K562 (cell line): ENCODE results near the gene ARMCX2. TPM values are rescaled to one million over a fixed set of nuclear protein-coding genes. Genes with fewer than 3 reads are reported as not detected.

Source experiments
- ATAC-seq: fragments of 200-7000 bp; cut with Tn5 transposase; 3 replicates; pipeline ENCODE4 v1.9.1; 2020; ENCODE audit warnings: moderate library complexity
- Bru-seq: library from RNA; stranded (reverse); fragments of 400-500 nt; gene quantifications from one replicate; lab custom pipeline; 2021; lab: Mats Ljungman, UMichigan
- BruChase-seq, 2 experiments: library from RNA; stranded (reverse); fragments of 400-500 nt; gene quantifications; one replicate each; lab custom pipeline; 2021; lab: Mats Ljungman, UMichigan
- BruUV-seq: library from RNA; stranded (reverse); fragments of 400-500 nt; replicated peaks from 2 replicates; lab custom pipeline; 2021; lab: Mats Ljungman, UMichigan
- CTCF ChIA-PET: fragments of 300-600 bp; formaldehyde crosslinking; extraction: SDS; loops from one replicate; lab custom pipeline; 2021; ENCODE audit warnings: low intra/inter-chr PET ratio; lab: Yijun Ruan, JAX
- POLR2A ChIA-PET: fragments of 300-600, 350-650 bp; sonication (Branson Sonifier 250); formaldehyde crosslinking; extraction: SDS; loops from one replicate; lab custom pipeline; 2021; ENCODE audit warnings: antibody characterized with exemption, inconsistent platforms; lab: Yijun Ruan, JAX
- DNase-seq, 4 experiments: peaks; one replicate each; pipeline versions ENCODE4 v3.0.0 to v3.0.0-alpha.2; 2011 to 2018; ENCODE audit warnings: low spot score in 3 of 4, mixed read lengths in 3 of 4; ENCODE audit errors: extremely low read depth in 1 of 4
- FAIRE-seq: peaks from 2 replicates; lab custom pipeline; 2011; peaks lifted over from hg19 to GRCh38; lab: Jason Lieb, UNC
- H2AFZ ChIP-seq: 2 replicates; pipeline ENCODE4 v1.6.0; 2011; ENCODE audit warnings: low read depth, low read length, control low read depth, inconsistent platforms
- H3K27ac ChIP-seq: fragments of 200-600 bp; 3 replicates; pipeline ENCODE4 v1.8.0; 2011; ENCODE audit warnings: low read depth, mild to moderate bottlenecking, control low read depth, inconsistent platforms, low read length, moderate library complexity, mixed read lengths; ENCODE audit errors: extremely low read depth
- H3K27me3 ChIP-seq, 2 experiments: fragments of 300-600 bp in 1 of 2; 2 replicates in 1 of 2; 3 replicates in 1 of 2; pipeline versions ENCODE4 v1.6.0 to v1.8.0; 2011; ENCODE audit warnings: inconsistent platforms in 2 of 2, low read length in 2 of 2, mild to moderate bottlenecking in 1 of 2, mixed read lengths in 1 of 2, moderate library complexity in 1 of 2; ENCODE audit not compliant: control insufficient read depth in 2 of 2, insufficient read depth in 2 of 2
- H3K36me3 ChIP-seq: fragments of 300-600 bp; 3 replicates; pipeline ENCODE4 v1.8.0; 2011; ENCODE audit warnings: mild to moderate bottlenecking, low read length, inconsistent platforms; ENCODE audit not compliant: control insufficient read depth, insufficient read depth
- H3K4me1 ChIP-seq, 2 experiments: fragments of 200-600 bp in 1 of 2; replicated peaks in 1 of 2; 2 replicates in 1 of 2; 3 replicates in 1 of 2; pipeline versions ENCODE4 v1.5.1 to v1.8.0; 2011; ENCODE audit warnings: inconsistent platforms in 2 of 2, low read length in 2 of 2, mild to moderate bottlenecking in 1 of 2, mixed read lengths in 1 of 2, moderate library complexity in 1 of 2; ENCODE audit not compliant: control insufficient read depth in 2 of 2, insufficient read depth in 2 of 2
- H3K4me2 ChIP-seq: 2 replicates; pipeline ENCODE4 v1.6.1; 2011; ENCODE audit warnings: low read length, control low read depth, inconsistent platforms, mixed read lengths; ENCODE audit not compliant: insufficient read depth
- H3K4me3 ChIP-seq: fragments of 200-600 bp; sonication (generic), shearing (Covaris generic); 2 replicates; pipeline ENCODE4 v1.5.1; 2016; ENCODE audit warnings: control low read depth, inconsistent platforms
- H3K79me2 ChIP-seq: fragments of 200-600 bp; 3 replicates; pipeline ENCODE4 v1.8.0; 2011; ENCODE audit warnings: low read length, inconsistent platforms; ENCODE audit not compliant: control insufficient read depth, insufficient read depth
- H3K9ac ChIP-seq, 2 experiments: 2 replicates each; pipeline versions ENCODE4 v1.6.0 to v1.6.1; 2011; ENCODE audit warnings: low read depth in 2 of 2, low read length in 2 of 2, control low read depth in 1 of 2, inconsistent platforms in 1 of 2, mild to moderate bottlenecking in 1 of 2, mixed read lengths in 1 of 2; ENCODE audit not compliant: insufficient read depth in 1 of 2
- H3K9me1 ChIP-seq: one replicate; pipeline ENCODE4 v1.6.0; 2011; ENCODE audit warnings: inconsistent platforms, mild to moderate bottlenecking, low read length, moderate library complexity; ENCODE audit not compliant: control insufficient read depth, insufficient read depth
- H3K9me3 ChIP-seq: replicated peaks from 2 replicates; pipeline ENCODE4 v1.5.1; 2011; ENCODE audit warnings: low read depth, low read length, inconsistent platforms; ENCODE audit not compliant: control insufficient read depth, insufficient read depth
- H4K20me1 ChIP-seq: replicated peaks from 2 replicates; pipeline ENCODE4 v1.6.1; 2011; ENCODE audit warnings: low read length, inconsistent platforms, mixed read lengths; ENCODE audit not compliant: control insufficient read depth, insufficient read depth
- EP300 ChIP-seq: IDR thresholded peaks from 2 replicates; pipeline ENCODE4 v1.6.1; 2012; ENCODE audit warnings: low read length, improper control_type of control experiment
- GATAD2B ChIP-seq: fragments of 450-650 bp; IDR thresholded peaks from 2 replicates; pipeline ENCODE4 v1.6.1; 2017; ENCODE audit warnings: mild to moderate bottlenecking, borderline replicate concordance
- HDAC3 ChIP-seq: fragments of 450-650 bp; IDR thresholded peaks from 2 replicates; pipeline ENCODE4 v1.6.1; 2018; ENCODE audit warnings: borderline replicate concordance, mild to moderate bottlenecking, moderate library complexity; ENCODE audit not compliant: partially characterized antibody
- STAG1 ChIP-seq: sonication (generic); formaldehyde crosslinking; IDR thresholded peaks from 2 replicates; pipeline ENCODE4 v1.5.0; 2020; ENCODE audit warnings: missing genetic modification reagents, borderline replicate concordance
- WGBS: fragments of 100-300 bp; shearing (Covaris generic); methylation state at CpG from one replicate; pipeline ENCODE4 v1.1.6; 2016; ENCODE audit warnings: low coverage, mixed read lengths; ENCODE audit not compliant: insufficient coverage; ENCODE audit errors: missing lambda C conversion rate; 5-methylcytosine and 5-hydroxymethylcytosine counted together
- in situ Hi-C: fragments of 300-500 bp; cut with MboI; formaldehyde crosslinking; loops from 4 replicates; pipeline ENCODE4 v1.15.0; 2018; ENCODE audit warnings: inconsistent platforms, mixed read lengths
- intact Hi-C: fragments of 100-400 bp; cut with micrococcal nuclease; formaldehyde crosslinking; loops from 2 replicates; pipeline ENCODE4 v1.14.2; 2022
- long read RNA-seq, 3 experiments: library from polyadenylated mRNA in 2 of 3; library from RNA in 1 of 3; unstranded in 2 of 3; stranded (forward) in 1 of 3; transcript quantifications; one replicate each; pipeline ENCODE4 v2.0.0, GENCODE V29; 2019 to 2022
- polyA minus RNA-seq, 3 experiments: library from RNA; depleted of rRNA, polyadenylated mRNA; stranded (reverse); fragments of >200 nt; gene quantifications; 2 replicates each; pipeline ENCODE4 v1.2.3, GENCODE V29; 2011
- polyA plus RNA-seq, 8 experiments: library from polyadenylated mRNA; depleted of rRNA in 4 of 8; stranded (reverse) in 5 of 8; unstranded in 3 of 8; fragments of >200 nt; fragmentation: Nextera tagmentation in 2 of 8; fragmentation: Illumina TruSeq in 1 of 8; extraction: Ambion mirVana in 2 of 8; extraction: Trizol in 1 of 8; gene quantifications; 2 replicates each; pipeline versions ENCODE4 v1.2.1 to v1.2.3, GENCODE V29; 2011 to 2014; ENCODE audit warnings: inconsistent platforms in 1 of 8, missing spikeins in 1 of 8
- total RNA-seq, 7 experiments: library from RNA; depleted of rRNA in 6 of 7; stranded (reverse); fragments of >200 nt in 6 of 7; fragmentation: Illumina TruSeq in 2 of 7; extraction: Trizol in 2 of 7; gene quantifications; 2 replicates each; pipeline versions ENCODE4 v1.2.1 to v1.2.3, GENCODE V29; 2011 to 2021; ENCODE audit warnings: low replicate concordance in 1 of 7
- TF ChIP-seq, protein P1 (sequence below): fragments of 450-650 bp; IDR thresholded peaks from 2 replicates; pipeline ENCODE4 v1.6.1; 2018; ENCODE audit warnings: mild to moderate bottlenecking, low read depth; ENCODE audit not compliant: partially characterized antibody
- TF ChIP-seq, protein P2 (sequence below): sonication (generic); formaldehyde crosslinking; IDR thresholded peaks from 2 replicates; pipeline ENCODE4 v1.8.1; 2023; ENCODE audit warnings: mild to moderate bottlenecking, missing genetic modification reagents
- TF ChIP-seq, protein P3 (sequence below): sonication (generic); formaldehyde crosslinking; IDR thresholded peaks from 2 replicates; pipeline ENCODE4 v1.5.0; 2020; ENCODE audit warnings: missing genetic modification reagents

ARMCX2 gene
- not detected in 2 replicates for total RNA-seq (2011; cell fraction: chromatin; rRNA removed; ENCODE audit: low replicate concordance)
- total RNA-seq (2011; cell fraction: nucleolus; rRNA removed): not detected in 2 replicates
- total RNA-seq (2011; cell fraction: nucleoplasm; rRNA removed): not detected in 2 replicates
- 0.12 TPM in 1 of 2 replicates, not detected in the other for total RNA-seq (2014; rRNA removed)
- not detected in 2 replicates for total RNA-seq (2014; rRNA removed; fragmentation: Illumina TruSeq; extraction: Trizol)
- 0.08 TPM in 1 of 2 replicates, not detected in the other for total RNA-seq (2015; rRNA removed; fragmentation: Illumina TruSeq; extraction: Trizol)
- total RNA-seq (2021): 0.09 and 0.16 TPM in 2 replicates
- polyA plus RNA-seq (2011; rRNA removed): not detected in 2 replicates
- not detected in 2 replicates for polyA plus RNA-seq (2011; cell fraction: cytosol; rRNA removed)
- not detected in 2 replicates for polyA plus RNA-seq (2011; cell fraction: nucleus; rRNA removed)
- 0.07 and 0.96 TPM in 2 replicates for polyA plus RNA-seq (2012)
- polyA plus RNA-seq (2014; fragmentation: Illumina TruSeq; extraction: Trizol): 0.07 TPM in 1 of 2 replicates, not detected in the other
- under 1 TPM in 1 of 2 experiments, not detected in 1; 0.03 TPM for polyA plus RNA-seq (2014; fragmentation: Nextera tagmentation; extraction: Ambion mirVana)
- 0.63 TPM in 1 of 2 replicates, not detected in the other for polyA plus RNA-seq (2014; rRNA removed)
- not detected in 2 replicates for polyA minus RNA-seq (2011; rRNA and poly(A)+ RNA removed)
- polyA minus RNA-seq (2011; cell fraction: cytosol; rRNA and poly(A)+ RNA removed): not detected in 2 replicates
- not detected in 2 replicates for polyA minus RNA-seq (2011; cell fraction: nucleus; rRNA and poly(A)+ RNA removed)
- Bru-seq, nascent RNA: percentile 17 among the genes with signal in this experiment
- not detected for BruChase-seq, experiment 1, labeled RNA remaining after a 2-hour chase
- BruChase-seq, experiment 2, labeled RNA remaining after a 6-hour chase: not detected
- long read RNA-seq, experiment 1: 0 reads
- long read RNA-seq, experiment 2, partial matches to known transcripts: 0 of 1 reads
- long read RNA-seq, experiment 2, other reads (novel, unspliced or antisense): 1 of 1 reads
- long read RNA-seq, experiment 3: 0 reads

DNA sequence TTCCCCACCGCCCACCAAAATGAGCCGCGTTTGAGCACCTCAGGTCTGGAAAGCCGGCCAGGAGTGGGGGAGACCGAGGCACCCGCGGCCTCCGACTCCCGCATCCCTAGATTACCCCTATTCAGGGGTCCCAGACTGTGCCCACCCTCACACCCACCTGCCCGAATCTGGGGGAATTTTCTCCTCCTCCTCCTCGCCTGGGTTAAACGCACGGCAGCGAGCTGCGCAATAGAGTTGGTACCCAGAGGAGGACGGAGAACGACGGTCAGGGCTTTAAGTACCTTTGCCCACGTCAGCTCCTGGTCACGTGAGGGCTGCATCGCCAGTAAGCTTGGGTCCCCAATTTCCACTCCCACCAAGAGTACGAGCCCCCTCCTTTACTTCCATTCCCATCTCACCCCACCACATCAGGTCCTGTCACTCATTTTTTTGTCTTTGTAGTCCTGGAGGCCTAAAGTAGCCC lies at the start of gene ARMCX2:
Gene ARMCX2, minus strand, starts transcription at position 250 of the 463 bp plus-strand sequence. CDS start 2,262 bp downstream, outside the sequence.
- ChIA-PET POLR2A (no interaction called here), CTCF (no interaction called here)
- Histone ChIP-seq H3K4me1 (no peaks in the 10 kb centered on the region; a peak in 1 of 5 replicates), H4K20me1 (no peaks in the 10 kb centered on the region), H3K4me3 (peak within 1 kb of the TSS; percentile 40), H3K79me2 (no peaks in the 10 kb centered on the region), H3K9me1 (no peaks in the 10 kb centered on the region)
- 30% methylated on average over 5 of the region's 22 CpGs for WGBS
- in situ Hi-C loops: no loop called here
- no TSS peak for BruUV-seq
- ATAC-seq: no peak
- intact Hi-C loops: no loop called here
- TF ChIP-seq, protein P1, sequence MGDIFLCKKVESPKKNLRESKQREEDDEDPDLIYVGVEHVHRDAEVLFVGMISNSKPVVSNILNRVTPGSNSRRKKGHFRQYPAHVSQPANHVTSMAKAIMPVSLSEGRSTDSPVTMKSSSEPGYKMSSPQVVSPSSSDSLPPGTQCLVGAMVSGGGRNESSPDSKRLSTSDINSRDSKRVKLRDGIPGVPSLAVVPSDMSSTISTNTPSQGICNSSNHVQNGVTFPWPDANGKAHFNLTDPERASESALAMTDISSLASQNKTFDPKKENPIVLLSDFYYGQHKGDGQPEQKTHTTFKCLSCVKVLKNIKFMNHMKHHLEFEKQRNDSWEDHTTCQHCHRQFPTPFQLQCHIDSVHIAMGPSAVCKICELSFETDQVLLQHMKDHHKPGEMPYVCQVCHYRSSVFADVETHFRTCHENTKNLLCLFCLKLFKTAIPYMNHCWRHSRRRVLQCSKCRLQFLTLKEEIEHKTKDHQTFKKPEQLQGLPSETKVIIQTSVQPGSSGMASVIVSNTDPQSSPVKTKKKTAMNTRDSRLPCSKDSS: no peak
- TF ChIP-seq GATAD2B (no peak), STAG1 (CRISPR knock-in tag) (no peak), HDAC3 (no peak), EP300 (no peak)
- TF ChIP-seq, protein P2, sequence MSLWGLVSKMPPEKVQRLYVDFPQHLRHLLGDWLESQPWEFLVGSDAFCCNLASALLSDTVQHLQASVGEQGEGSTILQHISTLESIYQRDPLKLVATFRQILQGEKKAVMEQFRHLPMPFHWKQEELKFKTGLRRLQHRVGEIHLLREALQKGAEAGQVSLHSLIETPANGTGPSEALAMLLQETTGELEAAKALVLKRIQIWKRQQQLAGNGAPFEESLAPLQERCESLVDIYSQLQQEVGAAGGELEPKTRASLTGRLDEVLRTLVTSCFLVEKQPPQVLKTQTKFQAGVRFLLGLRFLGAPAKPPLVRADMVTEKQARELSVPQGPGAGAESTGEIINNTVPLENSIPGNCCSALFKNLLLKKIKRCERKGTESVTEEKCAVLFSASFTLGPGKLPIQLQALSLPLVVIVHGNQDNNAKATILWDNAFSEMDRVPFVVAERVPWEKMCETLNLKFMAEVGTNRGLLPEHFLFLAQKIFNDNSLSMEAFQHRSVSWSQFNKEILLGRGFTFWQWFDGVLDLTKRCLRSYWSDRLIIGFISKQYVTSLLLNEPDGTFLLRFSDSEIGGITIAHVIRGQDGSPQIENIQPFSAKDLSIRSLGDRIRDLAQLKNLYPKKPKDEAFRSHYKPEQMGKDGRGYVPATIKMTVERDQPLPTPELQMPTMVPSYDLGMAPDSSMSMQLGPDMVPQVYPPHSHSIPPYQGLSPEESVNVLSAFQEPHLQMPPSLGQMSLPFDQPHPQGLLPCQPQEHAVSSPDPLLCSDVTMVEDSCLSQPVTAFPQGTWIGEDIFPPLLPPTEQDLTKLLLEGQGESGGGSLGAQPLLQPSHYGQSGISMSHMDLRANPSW (CRISPR knock-in tag): no peak
- TF ChIP-seq, protein P3, sequence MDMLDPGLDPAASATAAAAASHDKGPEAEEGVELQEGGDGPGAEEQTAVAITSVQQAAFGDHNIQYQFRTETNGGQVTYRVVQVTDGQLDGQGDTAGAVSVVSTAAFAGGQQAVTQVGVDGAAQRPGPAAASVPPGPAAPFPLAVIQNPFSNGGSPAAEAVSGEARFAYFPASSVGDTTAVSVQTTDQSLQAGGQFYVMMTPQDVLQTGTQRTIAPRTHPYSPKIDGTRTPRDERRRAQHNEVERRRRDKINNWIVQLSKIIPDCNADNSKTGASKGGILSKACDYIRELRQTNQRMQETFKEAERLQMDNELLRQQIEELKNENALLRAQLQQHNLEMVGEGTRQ (CRISPR knock-in tag): peak; percentile 41; the same call in 1 of the 2 replicates
- TF ChIP-seq, all 486 proteins: peak for 1
- Histone ChIP-seq H3K9me3 (no peaks in the 10 kb centered on the region), H3K27me3 (peaks cover 0 to 29% of the 10 kb centered on the region in 2 experiments; a peak in 2 of 5 replicates), H3K27ac (no peak within 1 kb of the TSS), H3K4me2 (peak within 1 kb of the TSS; percentile 83), H3K9ac (peak within 1 kb of the TSS; percentile 14 to 26; a peak in 2 of 4 replicates), H2AFZ (peak within 1 kb of the TSS; percentile 94), H3K36me3 (no peaks in the 10 kb centered on the region)
- DNase-seq: no peak
- FAIRE-seq: no peak
